Measurements from ENCODE around the gene OR1B1. TPM values are rescaled to one million over a fixed set of nuclear protein-coding genes. Genes with fewer than 3 reads are reported as not detected.
"Not testable (repeated sequence)": the region's sequence is repeated elsewhere in the genome, so short reads cannot be mapped to it uniquely, and the experiment has no call there.

Gene OR1B1
- total RNA-seq, result not detected
- long read RNA-seq, result 0 reads

DNA sequence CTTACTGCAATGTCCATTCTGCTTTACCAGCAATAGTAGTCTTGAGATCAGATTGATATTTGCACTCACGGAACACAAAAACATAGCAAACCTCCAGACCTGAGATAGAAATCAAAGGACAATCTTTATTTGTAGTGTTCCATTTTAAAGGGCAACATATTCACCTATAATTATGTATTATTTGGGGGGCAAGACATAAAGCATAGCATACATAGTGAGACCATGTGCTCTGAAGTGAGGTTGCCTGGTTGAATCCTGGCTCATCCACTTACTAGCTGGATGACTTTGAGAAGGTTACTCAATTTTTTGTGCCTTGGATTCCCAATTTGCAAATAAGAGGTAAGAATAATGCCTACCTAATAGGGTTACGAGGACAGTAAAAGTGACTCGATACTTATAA is at the start of gene OR1B1:
OR1B1 (minus strand) TSS at position 101 of the 400 bp plus-strand sequence.
- intact Hi-C loops (cut with DNase I), result no loop called here
- no peak for DNase-seq (ENCODE audit: low spot score)

DNA sequence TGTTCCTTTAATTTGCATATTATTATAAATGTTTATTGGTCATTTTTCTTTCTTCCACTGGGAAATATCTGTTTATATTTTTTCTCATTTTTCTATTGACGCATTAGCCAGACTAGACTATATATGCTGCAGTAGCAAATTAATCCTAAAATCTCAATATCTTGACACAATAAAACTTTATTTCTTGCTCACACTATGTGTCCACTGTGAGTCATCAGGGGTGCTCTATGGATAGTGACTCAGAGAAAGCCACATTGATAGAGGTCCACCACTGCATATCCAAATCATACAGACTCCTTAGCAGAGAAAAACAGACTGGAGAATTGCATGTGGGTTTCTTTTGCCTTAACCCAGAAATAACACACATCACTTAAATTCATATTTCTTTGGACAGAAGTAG is 38.3 kb upstream of the OR1B1 start:
- no peak for DNase-seq (ENCODE audit: low spot score)
- intact Hi-C loops (cut with DNase I), result no loop called here

DNA sequence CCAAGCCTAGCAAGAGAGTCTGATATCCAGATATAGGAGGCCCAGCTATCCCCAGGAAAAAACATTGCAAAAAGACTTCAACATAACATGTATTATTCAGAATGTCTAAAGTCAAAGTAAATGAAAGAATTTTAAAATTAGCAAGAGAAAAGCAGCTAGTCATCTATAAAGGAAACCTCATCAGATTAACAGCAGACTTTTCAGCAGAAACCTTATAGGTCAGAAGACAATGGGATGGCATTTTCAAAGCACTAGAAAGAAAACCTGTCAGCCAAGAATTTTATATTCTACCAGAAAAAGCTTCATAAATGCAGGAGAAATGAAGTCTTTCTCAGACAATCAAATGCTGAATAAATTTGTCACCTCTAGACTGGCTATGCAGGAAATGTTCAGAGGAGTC is 27.4 kb upstream of the OR1B1 start:
- intact Hi-C loops (cut with DNase I), result no loop called here

DNA sequence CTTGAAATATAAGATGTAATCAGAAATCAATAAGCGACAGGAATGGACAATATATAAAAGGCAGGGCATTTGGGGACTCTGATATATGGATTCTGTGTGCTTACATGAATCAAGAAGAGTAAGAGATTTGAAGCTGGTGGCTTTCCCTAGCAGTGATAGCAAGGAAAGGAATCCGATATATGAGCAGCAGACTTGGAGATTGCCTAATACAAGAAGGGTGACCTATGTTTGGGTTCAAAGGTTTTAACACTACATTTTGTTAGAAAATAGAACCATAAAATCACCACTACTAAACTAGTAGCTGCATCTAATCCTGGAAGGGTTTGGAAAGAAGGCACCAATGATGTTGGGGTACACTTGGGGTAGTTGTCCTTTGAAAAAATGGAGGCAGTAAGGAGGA is 15.1 kb upstream of the OR1B1 start:
- intact Hi-C loops (cut with DNase I), result no loop called here
- no peak for DNase-seq (ENCODE audit: low spot score)

More for the DNA sequence above, 27.4 kb upstream of the OR1B1 start:
- no peak for DNase-seq (ENCODE audit: low spot score)

DNA sequence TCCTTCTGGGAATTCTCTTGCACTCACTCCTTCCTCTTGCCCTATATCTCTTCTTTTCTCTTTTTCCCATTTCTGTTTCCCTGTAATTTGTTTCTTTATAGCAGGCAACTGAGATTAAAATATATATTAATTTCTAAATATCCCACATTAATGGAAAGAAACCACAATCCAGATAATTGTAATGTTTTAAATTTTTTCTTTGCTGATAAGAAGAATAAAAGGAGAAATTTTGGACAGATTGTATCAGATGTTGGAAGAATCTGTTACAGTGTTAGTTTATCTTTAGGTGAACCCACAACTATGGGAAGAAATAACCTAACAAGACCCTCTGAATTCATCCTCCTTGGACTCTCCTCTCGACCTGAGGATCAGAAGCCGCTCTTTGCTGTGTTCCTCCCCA is 4.0 kb upstream of the OR1B1 start, which contains the start of gene OR1L1:
OR1L1 (plus strand) TSS at position 301 of the 400 bp plus-strand sequence; CDS start at position 301, 0 bp downstream.
- no peak for DNase-seq (ENCODE audit: low spot score)
- intact Hi-C loops (cut with DNase I), result no loop called here

DNA sequence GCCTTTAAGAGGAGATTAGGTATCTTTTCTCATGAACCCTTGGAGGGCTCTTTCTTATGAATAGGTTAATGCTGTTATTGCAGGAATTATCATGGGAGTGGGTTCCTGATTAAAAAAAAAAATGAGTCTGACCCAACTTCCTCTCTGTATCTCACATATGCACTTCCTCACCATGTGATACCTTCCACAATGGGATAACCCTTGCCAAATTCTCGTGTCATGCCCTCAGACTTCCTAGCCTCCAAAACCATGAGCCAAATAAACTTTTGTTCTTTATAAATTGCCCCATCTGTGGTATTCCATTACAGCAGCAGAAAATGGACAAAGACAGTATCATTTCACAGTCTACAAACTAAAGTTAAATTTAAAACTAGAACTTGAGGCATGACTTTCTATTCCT is 1.0 kb downstream of the OR1B1 start:
- intact Hi-C loops (cut with DNase I), result no loop called here
- no peak for DNase-seq (ENCODE audit: low spot score)

DNA sequence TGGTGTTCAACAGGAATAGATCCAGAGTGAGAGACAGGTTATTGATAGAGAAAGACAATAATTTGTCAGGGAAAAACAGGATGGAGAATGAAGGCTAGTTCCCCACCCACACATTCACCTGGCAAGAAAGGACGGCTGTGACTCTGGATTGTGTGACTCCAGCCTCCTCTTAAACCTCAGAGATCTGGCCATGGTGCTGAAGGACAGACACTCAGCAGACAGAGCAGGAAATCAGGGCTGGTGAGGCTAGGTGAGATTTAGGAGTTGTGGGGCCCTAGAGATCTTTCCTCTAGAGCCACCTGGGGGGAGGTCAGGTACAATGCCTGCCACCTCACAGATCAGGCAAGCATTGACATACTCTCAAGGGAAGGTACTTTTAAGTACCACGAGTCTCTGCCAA is 15.2 kb downstream of the OR1B1 start:
- intact Hi-C loops (cut with DNase I), result no loop called here
- DNase-seq (ENCODE audit: low spot score), result no peak

DNA sequence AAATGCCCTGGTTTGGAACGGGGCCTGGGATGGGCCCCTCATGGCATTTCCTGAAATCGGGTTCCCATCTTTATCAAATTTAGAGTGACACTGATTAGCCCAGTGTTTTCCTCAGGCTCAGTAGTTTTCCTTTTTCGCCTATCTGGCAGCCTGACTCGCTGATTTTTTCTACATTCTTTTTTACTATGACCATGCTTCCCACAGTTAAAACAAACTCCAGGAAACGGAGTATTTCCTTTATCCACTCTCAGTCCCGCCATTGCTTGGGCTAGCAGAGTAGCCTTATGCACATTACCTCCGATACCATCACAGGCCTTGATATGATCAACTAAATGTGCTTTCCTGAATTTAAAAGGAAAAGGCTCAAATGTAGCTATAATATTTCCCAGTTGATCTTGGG is 37.4 kb downstream of the OR1B1 start:
- no peak for DNase-seq (ENCODE audit: low spot score)
- intact Hi-C loops (cut with DNase I), result no loop called here

DNA sequence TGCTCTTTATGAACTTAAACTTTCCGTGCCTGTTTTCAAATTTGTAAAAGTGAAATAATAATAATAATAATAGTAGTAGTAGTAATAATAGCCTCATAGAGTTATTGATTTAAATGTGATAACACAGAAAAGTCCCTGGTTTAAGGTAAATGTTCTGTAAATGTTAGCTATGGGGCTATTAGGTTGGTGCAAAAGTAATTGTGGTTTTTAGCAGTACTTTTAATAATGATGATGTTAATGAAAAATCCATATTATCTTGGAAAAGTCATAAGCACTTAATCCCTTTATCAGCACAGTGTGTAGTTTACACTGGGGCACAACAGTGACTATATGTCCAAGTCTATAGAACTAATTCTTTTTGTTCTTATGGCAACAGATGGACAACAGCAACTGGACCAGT is 43.1 kb downstream of the OR1B1 start, which contains the start of gene OR1Q1:
OR1Q1 (plus strand) TSS at position 377 of the 400 bp plus-strand sequence; CDS start at position 377, 0 bp downstream.
- DNase-seq (ENCODE audit: low spot score), result no peak
- intact Hi-C loops (cut with DNase I), result no loop called here

DNA sequence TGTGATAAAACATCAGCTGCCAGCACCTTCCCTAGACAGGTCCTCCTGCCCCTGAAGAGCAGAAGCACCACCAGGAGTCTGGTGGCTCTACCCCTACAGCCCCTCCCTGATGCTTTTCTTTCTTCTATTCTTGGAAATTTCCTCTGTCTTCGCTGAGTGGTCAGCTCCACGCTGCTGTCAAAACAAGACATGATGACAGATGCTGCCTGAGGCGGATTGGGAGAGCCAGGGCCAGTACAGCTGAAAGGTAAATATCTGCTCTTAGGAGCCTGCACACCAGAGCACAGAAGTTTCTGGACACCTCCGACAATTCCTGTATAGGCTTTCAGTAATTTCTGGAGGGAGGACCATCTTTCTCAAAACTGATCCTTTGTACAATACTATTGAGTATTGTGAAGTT is 47.6 kb downstream of the OR1B1 start:
- intact Hi-C loops (cut with DNase I), result no loop called here

DNA sequence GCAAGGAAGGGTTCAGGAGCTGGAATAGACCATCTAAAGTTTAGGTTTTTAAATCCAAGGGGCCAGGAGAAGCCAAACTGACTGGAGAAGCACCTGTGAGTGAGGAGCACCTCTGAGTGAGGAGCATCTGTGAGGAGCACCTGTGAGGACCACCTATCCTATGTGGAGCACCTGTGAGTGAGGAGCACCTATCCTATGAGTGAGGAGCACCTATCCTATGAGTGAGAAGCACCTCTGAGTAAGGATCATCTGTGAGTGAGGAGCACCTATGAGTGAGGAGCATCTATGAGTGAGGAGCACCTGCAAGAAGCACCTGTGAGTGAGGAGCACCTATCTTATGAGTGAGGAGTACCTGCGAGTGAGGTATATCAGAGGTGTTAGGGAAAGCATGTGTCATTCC is 50.8 kb downstream of the OR1B1 start:
- DNase-seq (ENCODE audit: low spot score), result no peak
- intact Hi-C loops (cut with DNase I), result no loop called here

More for the DNA sequence above, 47.6 kb downstream of the OR1B1 start:
- no peak for DNase-seq (ENCODE audit: low spot score)

DNA sequence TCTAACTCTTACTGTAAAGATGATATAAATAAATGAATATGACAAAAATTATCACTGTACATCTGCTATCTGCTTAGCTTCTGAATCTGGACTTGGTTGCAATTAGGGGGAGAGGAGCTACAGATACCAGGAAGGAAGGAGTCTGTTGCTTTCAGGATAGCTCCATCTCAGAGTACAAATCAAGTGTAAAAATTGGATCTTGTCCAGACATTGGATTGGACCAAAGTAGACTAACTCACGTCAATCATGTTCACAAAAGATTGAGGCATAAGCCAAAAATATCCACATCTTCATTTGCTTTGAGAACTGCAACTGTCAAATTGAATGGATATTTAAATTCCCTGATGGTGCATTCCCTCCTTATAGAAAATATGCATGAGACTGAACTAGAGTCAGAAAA is 51.7 kb downstream of the OR1B1 start:
- no peak for DNase-seq (ENCODE audit: low spot score)
- intact Hi-C loops (cut with DNase I), result no loop called here

DNA sequence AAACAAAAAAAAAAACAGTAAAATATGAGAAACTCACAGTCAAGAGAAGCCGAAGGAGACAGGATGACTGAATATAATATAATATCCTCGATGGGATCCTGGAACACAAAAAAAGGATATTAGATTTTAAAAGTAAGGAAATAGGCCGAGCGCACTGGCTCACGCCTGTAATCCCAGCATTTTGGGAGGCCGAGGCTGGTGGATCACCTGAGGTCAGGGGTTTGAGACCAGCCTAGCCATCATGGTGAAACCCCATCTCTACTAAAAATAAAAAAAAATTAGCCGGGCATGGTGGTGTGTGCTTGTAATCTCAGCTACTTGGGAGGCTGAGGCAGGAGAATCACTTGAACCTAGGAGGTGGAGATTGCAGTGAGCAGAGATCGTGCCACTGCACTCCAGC is 74.1 kb downstream of the OR1B1 start, which contains the start of gene OR1L8:
OR1L8 (minus strand) TSS at position 101 of the 400 bp plus-strand sequence. CDS start 14,907 bp downstream, outside the sequence.
- intact Hi-C loops (cut with DNase I); DNase-seq (ENCODE audit: low spot score): not testable (repeated sequence)

DNA sequence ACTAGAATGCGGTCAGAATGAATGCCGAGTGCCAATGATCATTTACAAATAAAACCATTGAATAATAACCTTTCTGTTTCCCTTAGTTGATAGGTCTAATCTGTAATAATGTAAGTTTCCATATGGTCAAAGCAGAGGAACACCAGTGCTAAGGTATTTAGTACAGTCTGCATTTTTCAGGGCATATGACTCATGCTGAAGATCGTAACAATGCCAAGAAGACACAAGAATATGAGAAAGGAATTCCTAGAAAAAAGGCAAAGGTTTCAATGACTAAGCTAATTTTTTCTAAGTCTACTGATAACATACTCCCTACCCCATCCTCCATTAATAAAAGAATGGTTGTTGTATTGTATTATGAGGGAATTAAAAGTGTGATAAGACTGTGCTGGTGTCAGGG is 77.1 kb downstream of the OR1B1 start:
- intact Hi-C loops (cut with DNase I), result no loop called here
- DNase-seq (ENCODE audit: low spot score), result no peak

DNA sequence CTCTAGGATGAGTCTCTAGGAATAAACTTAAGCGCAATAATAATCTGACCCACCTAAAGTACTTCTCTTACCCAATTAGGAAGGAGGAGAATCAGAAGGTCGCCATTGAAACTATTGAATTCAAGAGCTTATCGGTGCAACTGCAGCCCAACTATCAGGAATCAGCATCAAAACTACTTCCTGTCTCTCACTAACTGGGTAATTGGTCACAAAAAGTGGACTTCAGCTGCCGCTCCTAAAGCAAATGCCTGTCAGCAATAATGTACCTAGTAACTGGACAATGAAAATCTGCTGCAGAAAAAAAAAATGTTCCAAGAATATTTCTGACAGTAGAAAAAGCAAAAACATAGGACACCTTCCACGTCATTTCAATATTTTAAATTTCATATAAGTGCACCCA is 77.6 kb downstream of the OR1B1 start:
- DNase-seq (ENCODE audit: low spot score), result no peak
- intact Hi-C loops (cut with DNase I), result no loop called here

Other genes starting within 250 kb of the OR1B1 start
- not detected for gene OR1J1, start 179.7 kb downstream of the OR1B1 start, total RNA-seq
- gene OR1J2, start 146.8 kb downstream of the OR1B1 start, total RNA-seq, result not detected
- gene OR1J4, start 138.5 kb downstream of the OR1B1 start, total RNA-seq, result not detected
- gene OR1N1, start 130.3 kb downstream of the OR1B1 start, total RNA-seq, result not detected
- not detected for gene OR1N2, start 104.5 kb downstream of the OR1B1 start, total RNA-seq
- not detected for gene OR1L8, start 74.2 kb downstream of the OR1B1 start, total RNA-seq
- not detected for gene OR1Q1, start 42.9 kb downstream of the OR1B1 start, total RNA-seq
- not detected for gene OR1L1, start 4.1 kb upstream of the OR1B1 start, total RNA-seq
- gene OR1L3, start 17.5 kb upstream of the OR1B1 start, total RNA-seq, result not detected
- not detected for gene OR1L4, start 66.4 kb upstream of the OR1B1 start, total RNA-seq
- not detected for gene OR1L6, start 84.7 kb upstream of the OR1B1 start, total RNA-seq
- not detected for gene OR5C1, start 131.3 kb upstream of the OR1B1 start, total RNA-seq
- gene OR1K1, start 142.5 kb upstream of the OR1B1 start, total RNA-seq, result not detected
- gene PDCL, start 171.0 kb upstream of the OR1B1 start, total RNA-seq, result 9.0 TPM
- gene RC3H2, start 247.7 kb upstream of the OR1B1 start, total RNA-seq, result 47.3 TPM

Measured in cardiac septum (tissue), 1 donor.